GM19467 (cell line): ENCODE measurements around the gene PEX1.
"Not testable (repeated sequence)": the region's sequence is repeated elsewhere in the genome, so short reads cannot be mapped to it uniquely, and the experiment has no call there.

Experiments used
- ATAC-seq: cut with Tn5 transposase; IDR thresholded peaks from one replicate; pipeline ENCODE4 v1.9.1; 2021; ENCODE audit warnings: mild to moderate bottlenecking, moderate library complexity; ENCODE audit not compliant: unreplicated experiment

The PEX1 gene

DNA sequence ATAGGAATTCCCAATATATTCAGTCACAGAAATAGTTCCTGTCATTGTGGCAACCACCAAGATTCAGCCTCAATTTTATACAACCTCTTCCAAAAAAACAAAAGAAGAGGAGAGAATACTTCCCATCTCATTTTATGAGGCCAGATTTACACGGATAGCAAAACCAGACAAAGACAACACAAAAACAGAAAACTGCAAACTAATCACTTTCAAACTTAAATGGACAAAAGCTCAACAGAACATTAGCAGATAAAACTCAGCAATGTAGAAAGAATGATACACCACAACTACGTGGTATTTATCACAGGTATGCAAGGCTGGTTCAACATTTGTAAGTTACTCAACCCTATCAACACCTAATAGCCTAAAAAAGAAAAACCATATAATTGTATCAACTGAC, 22.0 kb downstream of the PEX1 start:
- no peak for ATAC-seq

DNA sequence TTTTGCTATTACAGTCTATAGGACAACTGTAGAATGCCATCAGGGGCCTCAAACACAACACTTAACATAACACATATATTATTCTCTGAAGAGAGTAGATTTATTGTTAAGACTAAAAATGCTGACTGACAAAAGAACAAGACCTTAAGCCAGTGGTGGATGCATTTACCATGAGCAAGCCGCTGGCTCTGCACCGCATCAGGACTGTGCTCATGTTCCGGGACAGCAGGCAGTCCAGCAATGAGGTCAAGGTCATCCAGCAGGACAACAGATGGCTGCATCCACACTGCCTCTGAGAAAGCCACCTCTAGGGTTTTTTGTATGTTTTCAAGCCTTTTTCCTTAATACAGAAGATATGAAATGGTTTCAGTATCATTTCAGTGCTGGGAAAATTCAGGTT, 23.8 kb downstream of the PEX1 start:
- ATAC-seq = no peak

DNA sequence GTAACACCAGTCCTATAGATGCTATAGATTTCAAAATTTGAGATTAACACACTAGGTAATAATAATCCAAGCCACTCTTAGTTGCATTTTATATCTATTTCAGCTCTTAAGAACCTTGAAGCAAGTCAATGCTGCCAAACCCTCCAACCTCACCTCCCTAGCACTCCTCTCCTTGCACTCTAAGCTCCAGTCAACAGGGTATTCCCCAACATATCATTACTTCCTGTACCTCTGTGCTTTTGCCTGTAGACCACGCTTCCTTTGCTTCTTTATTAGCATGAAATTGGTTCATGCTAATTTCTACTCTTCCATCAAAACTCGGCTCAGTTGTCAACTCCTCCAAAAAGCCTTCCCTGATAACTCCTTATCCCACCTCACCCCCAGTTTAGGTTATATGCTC, 24.6 kb downstream of the PEX1 start:
- ATAC-seq = no peak

- ATAC-seq = no peak
Observed at GRCh38 chr7:92498557-92498956, 29.8 kb downstream of the PEX1 start.

DNA sequence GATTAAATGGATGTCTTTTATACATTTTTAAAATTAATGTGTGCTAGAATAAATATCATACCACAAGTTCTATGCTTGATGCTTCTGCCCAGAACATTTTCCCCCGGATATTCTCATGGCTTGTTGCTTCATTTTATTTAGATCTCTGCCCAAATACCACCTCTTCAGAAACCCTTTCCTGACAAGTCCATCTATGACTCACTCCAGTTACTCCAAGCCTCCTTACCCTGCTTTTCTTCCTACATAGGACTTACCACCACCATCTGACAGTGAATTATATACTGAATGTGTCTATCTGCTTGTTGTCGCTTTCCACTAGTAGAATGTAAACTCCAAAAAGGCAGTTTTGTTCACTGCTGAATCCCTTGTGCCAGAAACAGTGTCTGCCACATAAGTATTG, 31.4 kb downstream of the PEX1 start:
- ATAC-seq = no peak

DNA sequence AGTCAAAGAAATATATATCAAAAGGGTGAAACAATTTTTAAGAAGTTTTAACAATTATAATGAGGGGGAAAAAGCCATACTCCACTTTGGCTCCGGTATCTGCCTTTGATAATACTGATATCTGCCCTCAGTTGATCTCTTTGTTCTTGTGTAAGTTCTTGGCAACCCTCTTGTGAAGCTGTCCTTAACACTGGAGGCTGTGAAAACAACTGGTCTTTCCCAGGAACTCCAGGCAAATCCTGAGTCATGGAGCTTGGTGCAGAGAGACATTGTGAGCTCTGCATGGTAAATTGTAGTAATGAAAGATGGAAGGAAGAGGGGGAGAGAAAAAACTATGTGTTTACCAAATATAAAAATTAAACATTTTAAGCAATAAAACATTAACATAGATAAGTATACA, 38.7 kb downstream of the PEX1 start:
- ATAC-seq = no peak

GRCh38 chr7:92487804-92488203, 40.5 kb downstream of the PEX1 start:
- no peak for ATAC-seq

DNA sequence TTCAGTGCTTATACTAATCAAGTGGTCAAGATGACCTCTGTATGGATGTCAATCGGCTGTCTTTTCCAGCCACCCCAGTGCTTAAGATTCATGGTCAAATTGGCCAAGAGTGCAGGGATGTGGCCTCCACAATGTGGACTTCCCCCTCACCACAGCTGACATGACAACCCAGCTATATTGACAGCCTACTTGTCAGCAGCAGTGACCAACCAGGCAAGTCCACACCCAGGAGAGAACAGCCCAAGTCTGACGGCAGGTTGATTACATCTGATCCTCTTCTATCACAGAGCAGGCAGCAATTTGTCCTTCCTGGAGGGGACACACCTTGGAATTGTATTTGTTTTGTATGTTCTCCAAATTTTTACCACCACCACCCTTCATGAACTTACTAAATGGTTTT, 42.3 kb downstream of the PEX1 start:
- no peak for ATAC-seq

DNA sequence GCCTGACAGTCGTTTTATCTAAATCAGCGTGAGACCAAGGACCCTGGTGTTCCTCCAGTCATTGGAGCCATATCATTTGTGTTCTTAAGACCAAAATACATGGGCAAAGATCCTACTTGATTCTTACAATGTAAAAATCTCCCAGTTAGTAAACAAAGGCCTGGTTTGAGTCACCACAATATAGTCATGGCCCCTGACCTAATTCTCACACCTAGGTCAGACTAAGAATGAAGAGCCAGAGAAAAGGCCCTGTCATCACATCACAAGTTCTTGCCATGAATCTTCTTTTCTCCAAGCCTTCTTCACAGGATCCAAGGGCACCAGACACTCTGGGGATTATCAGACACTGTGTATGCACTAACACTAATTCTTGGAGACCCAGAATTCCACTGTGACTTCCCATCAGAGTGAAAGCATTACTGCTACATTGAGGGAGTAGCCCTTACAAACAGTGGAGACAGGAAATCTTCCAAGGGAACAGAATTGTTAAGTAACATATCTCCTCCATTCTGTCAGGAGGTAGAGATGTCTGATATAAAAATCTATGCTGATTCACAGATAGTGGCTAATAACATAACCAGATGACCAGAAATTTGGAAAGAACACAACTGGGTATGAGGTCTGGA, 42.9 kb downstream of the PEX1 start:
- ATAC-seq = no peak

DNA sequence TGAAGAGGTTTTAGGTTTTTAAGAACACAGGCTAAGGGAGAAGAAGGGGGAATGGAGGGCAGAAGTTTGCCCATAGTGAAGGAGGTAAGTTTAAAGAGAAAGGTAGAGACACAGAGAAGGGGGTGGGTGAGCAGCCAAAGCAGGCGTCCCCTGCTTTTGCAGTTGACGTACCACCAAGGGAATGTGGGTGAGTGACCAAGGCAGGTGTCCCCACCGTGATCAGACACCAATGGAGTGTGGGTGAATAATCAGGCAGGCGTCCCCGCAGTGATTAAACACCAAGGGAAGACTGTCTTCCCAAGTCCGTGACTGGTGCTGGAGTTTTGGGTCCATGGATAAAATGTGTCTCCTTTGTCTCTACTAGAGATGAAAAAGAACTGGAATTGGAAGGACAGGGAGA, 44.1 kb downstream of the PEX1 start:
- not testable (repeated sequence) for ATAC-seq

DNA sequence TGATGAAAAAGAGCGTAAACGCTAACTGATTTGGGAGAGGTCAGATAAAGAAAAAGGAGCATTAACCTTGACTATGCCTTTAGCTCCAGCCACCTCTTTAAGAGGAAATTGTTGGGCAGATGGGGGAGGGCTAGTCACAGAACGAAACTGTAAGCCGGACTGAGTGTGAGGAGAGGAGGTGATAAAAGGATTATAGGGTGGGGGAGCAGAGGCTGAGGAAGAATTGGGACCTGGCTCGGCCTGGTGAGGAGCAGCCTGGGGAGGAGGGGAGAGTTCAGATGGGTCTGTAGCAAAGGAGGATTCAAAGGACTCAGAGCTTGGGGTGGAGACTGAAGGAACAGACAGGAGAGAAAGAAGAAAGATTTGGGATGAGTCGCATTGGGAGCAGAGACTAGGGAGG, 44.7 kb downstream of the PEX1 start:
- not testable (repeated sequence) for ATAC-seq

GRCh38 chr7:92479146-92479545, 49.2 kb downstream of the PEX1 start:
- not testable (repeated sequence) for ATAC-seq

DNA sequence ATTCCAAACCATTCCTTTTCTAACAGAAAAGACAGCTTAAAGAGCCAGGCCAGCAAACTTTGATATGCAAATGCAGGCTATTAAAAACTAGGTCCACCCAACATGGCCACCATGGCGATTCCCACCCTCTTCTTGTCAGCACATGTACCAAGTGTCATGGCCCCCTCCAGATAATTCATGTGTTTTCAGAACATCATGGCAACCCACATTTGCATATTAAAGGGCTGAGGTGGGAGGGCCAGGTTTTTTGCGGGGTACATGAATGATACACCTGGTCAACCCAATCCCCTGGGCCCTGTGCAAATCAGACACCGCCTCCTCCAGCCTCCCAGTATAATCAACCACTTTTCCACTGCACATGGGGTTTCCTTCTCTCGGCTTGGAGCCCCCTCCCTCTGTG, 49.6 kb downstream of the PEX1 start:
- no peak for ATAC-seq

- no peak for ATAC-seq
Observed at GRCh38 chr7:92478095-92478494, 50.2 kb downstream of the PEX1 start.

- ATAC-seq = not testable (repeated sequence)
Observed at GRCh38 chr7:92477681-92478080, 50.6 kb downstream of the PEX1 start, which contains the start of gene ERVW-1. Gene ERVW-1 (minus strand): TSS chr7:92477946. CDS start chr7:92470381, 7,565 bp downstream.

- not testable (repeated sequence) for ATAC-seq
Observed at GRCh38 chr7:92475851-92476590, 52.3 kb downstream of the PEX1 start.

DNA sequence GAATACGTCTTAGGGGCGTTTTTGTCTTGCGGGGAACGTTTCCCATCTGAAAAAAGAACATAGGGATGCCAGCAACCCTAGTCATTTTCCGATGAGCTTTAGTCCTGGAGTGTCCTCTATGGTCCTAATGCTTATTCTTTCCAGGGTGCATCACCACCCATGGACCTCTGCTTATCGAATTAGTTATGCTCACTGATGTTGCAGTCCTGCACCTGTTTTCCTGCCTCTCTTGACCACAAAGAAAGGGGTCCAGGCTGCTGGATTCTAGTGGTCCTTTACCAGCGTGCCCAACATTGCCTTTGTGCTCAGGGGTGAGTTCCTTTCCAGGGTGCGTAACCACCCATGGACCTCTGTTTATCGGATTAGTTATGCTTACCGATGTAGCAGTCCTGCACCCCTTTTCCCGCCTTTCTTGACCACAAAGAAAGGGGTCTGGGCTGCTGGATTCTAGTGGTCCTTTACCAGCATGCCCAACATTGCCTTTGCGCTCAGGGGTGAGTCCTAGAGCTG, 53.0 kb downstream of the PEX1 start:
- not testable (repeated sequence) for ATAC-seq

DNA sequence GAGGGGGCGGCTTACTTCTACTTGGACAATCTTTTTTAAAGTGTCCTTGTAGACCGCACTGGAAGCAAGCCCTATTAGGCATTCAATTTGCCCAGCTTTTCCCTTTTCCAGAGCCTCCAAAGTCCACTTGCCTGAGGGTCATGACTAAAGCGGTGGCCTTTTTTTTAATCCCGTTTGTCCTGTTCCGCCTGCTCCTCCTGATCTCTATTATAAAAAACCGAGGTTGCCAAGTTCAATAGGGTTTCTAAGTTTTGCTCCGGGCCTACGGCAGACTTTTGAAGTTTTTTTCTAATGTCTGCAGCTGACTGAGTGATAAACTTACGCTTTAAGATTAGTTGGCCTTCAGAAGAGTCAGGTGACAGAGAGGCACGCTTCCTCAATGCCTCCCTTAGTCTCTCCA, 54.3 kb downstream of the PEX1 start:
- not testable (repeated sequence) for ATAC-seq

DNA sequence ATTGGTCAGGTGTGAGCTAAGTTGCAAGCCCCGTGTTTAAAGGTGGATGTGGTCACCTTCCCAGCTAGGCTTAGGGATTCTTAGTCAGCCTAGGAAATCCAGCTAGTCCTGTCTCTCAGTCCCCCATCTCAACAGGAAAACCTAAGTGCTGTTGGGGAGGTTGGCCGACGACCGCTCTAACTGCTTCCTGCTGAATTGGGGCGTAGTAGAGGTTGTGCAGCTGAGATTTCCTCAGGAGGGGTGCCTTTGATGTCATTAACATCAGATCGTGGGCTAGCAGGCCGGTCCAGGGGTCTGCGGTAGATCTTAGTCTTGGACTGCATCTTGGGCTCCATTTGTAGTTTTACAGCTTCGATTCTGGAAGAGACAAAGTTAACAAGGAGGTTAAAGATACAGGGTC, 59.7 kb downstream of the PEX1 start:
- ATAC-seq = not testable (repeated sequence)

GRCh38 chr7:92466682-92467081, 61.6 kb downstream of the PEX1 start:
- no peak for ATAC-seq

DNA sequence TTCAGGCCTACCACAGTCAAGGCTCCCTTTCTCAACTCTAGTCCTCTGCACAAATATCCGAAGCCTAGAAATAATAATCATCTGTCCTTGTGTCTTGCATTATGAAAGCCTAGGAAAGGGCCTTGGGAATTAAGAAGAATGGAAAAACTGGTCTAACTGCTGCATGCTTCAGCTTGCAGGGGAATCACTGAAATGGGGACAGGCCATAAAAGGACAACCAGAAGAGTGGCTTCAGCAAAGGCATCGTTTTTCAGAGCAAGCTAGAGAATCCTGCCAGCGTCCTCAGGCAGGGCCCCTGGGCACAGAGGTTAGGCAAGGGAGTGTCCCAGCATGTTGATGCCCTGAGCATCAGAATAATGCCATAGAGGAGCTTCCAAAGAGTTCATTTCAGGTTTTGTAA, 63.8 kb downstream of the PEX1 start:
- ATAC-seq = no peak

GRCh38 chr7:92462560-92462959, 65.8 kb downstream of the PEX1 start:
- no peak for ATAC-seq
